ENCODE data around the gene LRIF1.
A peak's percentile ranks its signal among the peaks of the same experiment; 100 is the strongest.

The LRIF1 gene

DNA sequence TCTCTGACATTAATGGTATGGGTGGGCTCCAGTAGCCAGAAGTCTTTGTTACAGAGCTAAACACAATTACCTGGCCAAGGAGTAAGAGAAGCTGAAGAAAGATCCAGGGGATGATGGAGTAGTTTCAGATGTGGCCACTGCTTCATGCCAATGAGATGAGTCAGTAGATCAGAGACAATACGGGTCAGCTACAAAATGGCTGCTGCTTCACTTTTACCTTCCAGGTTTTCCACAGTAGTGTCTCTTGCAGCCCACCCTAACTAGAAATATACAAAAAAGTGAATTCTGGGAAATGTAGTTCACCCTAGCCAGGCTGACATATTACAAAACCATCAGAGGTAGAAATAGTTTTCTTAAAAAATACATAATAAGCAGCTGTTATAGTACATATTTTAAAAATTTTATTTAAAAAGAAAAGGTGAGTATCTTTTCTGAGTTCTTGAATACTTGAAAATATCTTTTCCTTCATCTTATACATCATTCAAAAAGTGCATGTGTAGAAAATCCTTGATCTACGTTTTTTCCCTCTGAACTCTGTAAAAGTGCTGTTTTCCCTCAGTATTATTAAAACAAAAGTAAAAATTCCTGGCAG is 36.1 kb downstream of the LRIF1 start:
- Mint-ChIP-seq H3K4me3 (no peak overlapping the region), H3K36me3 (no peaks in the 10 kb centered on the region), H3K9me3 (peaks cover 3% of the 10 kb centered on the region), H3K4me1 (no peaks in the 10 kb centered on the region), H3K27ac (no peak overlapping the region)
- no peak for ATAC-seq
- no peak for DNase-seq (ENCODE audit: low spot score in 2 of 2)

DNA sequence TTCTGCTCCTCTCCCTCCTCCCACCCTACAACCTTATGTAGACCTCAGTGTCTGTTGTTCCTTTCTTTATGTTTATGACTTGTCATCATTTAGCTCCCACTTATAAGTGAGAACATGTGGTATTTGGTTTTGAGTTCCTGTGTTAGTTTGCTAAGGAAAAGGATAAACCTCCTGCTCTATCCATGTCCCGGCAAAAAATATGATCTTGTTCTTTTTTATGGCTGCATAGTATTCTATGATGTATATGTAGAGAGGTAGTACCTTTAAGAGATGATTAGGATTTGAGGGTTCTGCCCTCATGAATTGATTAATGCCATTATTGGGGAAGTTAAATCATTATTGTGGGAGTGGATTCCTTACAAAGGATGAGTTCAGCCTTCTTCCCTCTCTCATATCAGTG is 41.8 kb downstream of the LRIF1 start:
- H3K27ac Mint-ChIP-seq = no peak overlapping the region
- DNase-seq (ENCODE audit: low spot score in 2 of 2) = no peak
- H3K9me3 Mint-ChIP-seq = no peaks in the 10 kb centered on the region
- peaks cover 2% of the 10 kb centered on the region for H3K4me1 Mint-ChIP-seq
- no peak overlapping the region for H3K4me3 Mint-ChIP-seq
- H3K36me3 Mint-ChIP-seq = no peaks in the 10 kb centered on the region
- ATAC-seq = no peak

DNA sequence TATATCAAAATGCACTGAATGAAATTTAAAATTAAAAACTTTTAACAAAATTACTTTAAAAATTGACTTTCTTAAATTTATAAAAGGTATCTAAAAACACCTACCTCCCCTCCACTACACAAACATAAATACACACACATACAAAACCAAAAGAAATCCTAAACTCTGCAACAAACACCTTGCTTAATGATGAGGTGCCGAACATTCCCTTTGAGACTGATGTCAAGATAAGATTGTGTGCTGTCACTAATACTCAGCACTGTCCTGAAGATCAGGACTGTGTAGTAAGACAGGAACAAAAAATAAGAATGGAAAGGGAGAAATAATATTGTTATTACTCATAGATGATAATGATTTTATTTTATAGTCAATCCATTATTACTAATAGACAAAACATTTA is 45.7 kb downstream of the LRIF1 start:
- no peak for ATAC-seq
- Mint-ChIP-seq H3K27ac (no peak overlapping the region), H3K36me3 (no peaks in the 10 kb centered on the region), H3K4me1 (peaks cover 12% of the 10 kb centered on the region), H3K9me3 (peaks cover 2% of the 10 kb centered on the region), H3K4me3 (no peak overlapping the region)
- no peak for DNase-seq (ENCODE audit: low spot score in 2 of 2)

DNA sequence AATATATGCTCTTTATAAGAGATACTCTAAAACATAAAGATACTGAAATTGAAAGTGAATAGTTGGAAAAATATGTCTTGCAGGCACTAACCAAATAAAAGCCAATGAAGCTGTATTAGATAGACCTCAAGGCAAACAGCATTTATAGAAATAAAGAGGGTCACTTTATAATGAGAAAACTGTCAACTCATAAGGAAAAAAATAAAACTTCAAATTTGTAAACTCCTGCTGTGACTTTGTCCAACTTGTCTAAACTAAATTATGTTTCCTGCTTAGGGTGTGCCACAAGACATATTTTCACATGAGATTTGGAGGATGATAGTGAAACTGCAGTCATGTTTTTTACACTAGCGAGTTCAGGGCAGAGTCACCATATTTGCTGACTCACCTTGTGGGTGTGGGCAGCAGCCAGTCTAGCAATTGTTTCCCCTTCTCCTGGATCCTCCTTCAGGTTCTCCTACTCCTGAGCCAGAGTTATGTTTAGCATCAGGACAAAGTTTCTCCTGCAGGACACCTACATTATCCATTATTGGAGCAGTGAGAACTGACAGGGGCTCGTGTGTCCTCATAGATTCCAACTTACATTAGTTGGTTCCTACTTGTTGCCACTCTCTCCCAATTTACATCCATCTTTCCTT is 46.9 kb downstream of the LRIF1 start:
- peaks cover 5% of the 10 kb centered on the region for H3K9me3 Mint-ChIP-seq
- H3K27ac Mint-ChIP-seq = no peak overlapping the region
- peak; percentile 91 for ATAC-seq
- peaks cover 12% of the 10 kb centered on the region for H3K4me1 Mint-ChIP-seq
- peak overlapping the region; percentile 12 for H3K4me3 Mint-ChIP-seq
- DNase-seq (ENCODE audit: low spot score in 2 of 2) = no peak
- H3K36me3 Mint-ChIP-seq = no peaks in the 10 kb centered on the region

DNA sequence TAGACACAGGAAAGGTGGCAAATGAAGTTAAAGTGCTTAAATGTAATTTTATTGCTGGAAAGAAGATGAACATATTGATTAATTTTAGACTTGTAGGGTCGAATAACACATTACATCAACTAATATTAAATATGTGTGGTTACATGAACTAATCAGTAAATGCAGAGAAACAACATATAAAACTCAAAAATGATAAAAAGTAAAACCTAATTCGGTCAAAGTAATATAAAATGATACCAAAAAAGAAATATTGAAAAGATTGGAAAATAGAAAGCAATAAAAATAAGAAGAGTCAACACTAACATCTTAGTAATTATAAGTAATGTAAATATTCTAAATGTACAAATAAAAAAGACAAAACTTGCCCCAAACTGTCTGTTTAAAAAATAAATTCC is 47.5 kb downstream of the LRIF1 start:
- Mint-ChIP-seq H3K4me3 (peak overlapping the region; percentile 12), H3K9me3 (peaks cover 5% of the 10 kb centered on the region), H3K4me1 (peaks cover 12% of the 10 kb centered on the region), H3K27ac (no peak overlapping the region), H3K36me3 (no peaks in the 10 kb centered on the region)
- ATAC-seq = no peak
- DNase-seq (ENCODE audit: low spot score in 2 of 2) = no peak

DNA sequence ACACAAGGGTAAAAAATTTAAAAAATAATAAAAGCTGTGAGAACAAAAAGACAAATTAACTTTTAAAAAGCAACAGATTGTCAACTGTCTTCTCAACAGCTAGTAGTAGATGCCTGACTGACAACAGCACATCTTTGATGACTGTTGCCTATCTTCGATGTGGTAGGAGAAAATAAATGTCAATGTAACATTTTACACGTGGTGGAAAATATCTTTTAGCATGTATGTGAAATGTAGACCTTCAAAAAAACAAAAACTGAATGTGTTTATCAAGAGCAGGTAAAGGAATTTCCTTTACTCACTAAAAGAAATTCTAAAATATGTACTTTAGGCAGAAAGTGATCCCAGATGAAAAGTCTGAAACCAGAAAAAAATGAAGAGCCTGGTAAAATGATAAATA is 47.9 kb downstream of the LRIF1 start:
- Mint-ChIP-seq H3K4me1 (peaks cover 12% of the 10 kb centered on the region), H3K27ac (no peak overlapping the region), H3K36me3 (no peaks in the 10 kb centered on the region), H3K9me3 (peaks cover 8% of the 10 kb centered on the region), H3K4me3 (peak overlapping the region; percentile 12)
- ATAC-seq (no peak), DNase-seq (ENCODE audit: low spot score in 2 of 2) (no peak)

DNA sequence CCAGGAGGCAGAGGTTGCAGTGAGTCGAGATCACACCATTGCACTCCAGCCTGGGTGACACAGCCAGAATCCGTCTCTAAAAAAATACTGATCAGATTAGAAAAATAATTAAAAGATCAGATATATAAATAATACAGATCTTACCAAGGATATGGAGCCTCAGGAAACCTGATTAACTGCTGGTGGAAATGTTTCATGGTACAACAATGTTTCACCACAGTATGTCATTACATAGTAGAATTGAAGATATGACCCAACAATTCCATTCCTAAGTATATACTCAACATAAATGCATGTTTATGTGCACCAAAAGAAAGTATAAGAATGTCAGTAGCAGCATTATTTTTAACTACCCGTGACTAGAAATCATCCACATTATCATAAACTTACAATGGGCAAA is 49.0 kb downstream of the LRIF1 start:
- H3K36me3 Mint-ChIP-seq = peaks cover 6% of the 10 kb centered on the region
- DNase-seq (ENCODE audit: low spot score in 2 of 2) = no peak
- H3K9me3 Mint-ChIP-seq = peaks cover 11% of the 10 kb centered on the region
- peaks cover 12% of the 10 kb centered on the region for H3K4me1 Mint-ChIP-seq
- H3K27ac Mint-ChIP-seq = no peak overlapping the region
- H3K4me3 Mint-ChIP-seq = no peak overlapping the region
- ATAC-seq = no peak

DNA sequence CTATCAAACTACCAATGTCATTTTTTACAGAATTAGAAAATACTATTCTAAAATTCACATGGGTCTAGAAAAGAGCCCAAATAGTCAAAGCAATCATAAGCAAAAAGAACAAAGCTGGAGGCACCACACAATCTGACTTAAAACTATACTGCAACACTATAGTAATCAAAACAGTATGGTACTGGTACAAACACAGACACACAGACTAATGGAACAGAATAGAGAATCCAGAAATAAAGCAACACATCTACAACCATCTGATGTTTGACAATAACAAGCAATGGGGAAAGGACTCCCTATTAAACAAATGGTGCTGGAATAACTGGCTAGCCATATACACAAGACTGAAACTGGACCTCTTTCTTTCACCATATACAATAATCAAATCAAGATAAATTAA is 50.9 kb downstream of the LRIF1 start:
- peaks cover 23% of the 10 kb centered on the region for H3K36me3 Mint-ChIP-seq
- no peak for ATAC-seq
- H3K27ac Mint-ChIP-seq = no peak overlapping the region
- peaks cover 18% of the 10 kb centered on the region for H3K9me3 Mint-ChIP-seq
- no peak overlapping the region for H3K4me3 Mint-ChIP-seq
- no peak for DNase-seq (ENCODE audit: low spot score in 2 of 2)
- H3K4me1 Mint-ChIP-seq = peaks cover 12% of the 10 kb centered on the region

DNA sequence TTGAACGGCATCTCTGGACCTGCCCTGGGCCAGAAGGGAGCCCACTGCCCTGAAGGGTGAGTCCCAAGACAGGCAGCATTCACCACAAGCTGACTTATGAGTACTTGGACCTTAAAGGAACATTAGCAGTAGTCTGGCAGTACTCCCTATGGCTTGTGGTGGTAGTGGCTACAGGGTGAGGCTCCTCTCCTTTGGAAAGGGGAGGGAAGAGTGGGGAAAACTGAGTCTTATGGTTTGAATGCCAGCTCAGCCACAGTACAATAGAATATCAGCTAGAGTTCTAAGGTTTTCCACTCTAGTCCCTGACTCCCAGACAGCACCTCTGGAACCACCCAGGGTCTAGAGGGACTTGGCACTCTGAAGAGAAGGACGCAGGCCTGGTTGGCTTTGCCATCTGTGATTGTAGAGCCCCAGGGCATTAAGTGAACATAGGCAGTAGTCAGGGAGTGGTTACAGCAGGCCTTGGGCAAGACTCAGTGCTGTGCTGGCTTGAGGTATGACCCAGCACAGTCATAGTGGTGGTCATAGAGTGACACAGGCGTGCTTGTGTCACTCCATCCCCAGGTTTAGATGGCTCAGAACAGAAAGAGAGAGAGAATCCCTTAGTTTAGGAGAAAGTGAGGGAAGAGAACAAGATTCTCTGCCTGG is 59.7 kb downstream of the LRIF1 start:
- ATAC-seq (peak; percentile 91), DNase-seq (ENCODE audit: low spot score in 2 of 2) (no peak)
- Mint-ChIP-seq H3K9me3 (peaks cover 25% of the 10 kb centered on the region), H3K36me3 (peaks cover 62% of the 10 kb centered on the region), H3K4me3 (no peak overlapping the region), H3K4me1 (peaks cover 20% of the 10 kb centered on the region), H3K27ac (peak overlapping the region; percentile 80)

DNA sequence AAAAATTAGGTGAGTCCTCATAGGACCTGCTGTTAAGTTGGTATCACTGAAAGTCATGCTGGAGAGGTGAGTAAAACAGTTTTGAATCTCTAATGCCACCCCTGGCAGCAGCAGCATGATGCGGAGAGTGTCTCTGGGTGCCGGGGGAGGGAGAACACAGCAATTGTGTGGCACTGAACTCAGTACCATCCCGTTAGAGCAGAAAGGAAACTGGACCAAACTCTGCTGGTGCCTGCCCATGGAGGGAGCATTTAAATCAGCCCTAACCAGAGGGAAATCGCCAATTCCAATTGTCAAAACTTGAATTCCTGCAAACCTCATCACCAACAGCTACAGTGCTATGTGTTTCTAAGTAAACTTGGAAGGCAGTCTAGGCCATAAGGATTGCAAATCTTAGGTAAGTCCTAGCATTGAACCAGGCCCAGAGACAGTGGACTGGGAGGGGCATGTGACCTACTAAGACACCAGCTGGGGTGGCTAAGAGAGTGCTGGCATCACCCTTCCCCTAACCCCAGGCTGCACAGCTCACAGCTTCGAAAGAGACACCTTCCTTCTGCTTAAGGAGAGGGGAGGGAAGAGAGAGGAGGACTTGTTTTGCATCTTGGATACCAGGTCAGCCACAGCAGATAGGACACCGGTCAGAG is 60.8 kb downstream of the LRIF1 start:
- Mint-ChIP-seq H3K36me3 (peaks cover 63% of the 10 kb centered on the region), H3K27ac (peak overlapping the region; percentile 80), H3K4me3 (no peak overlapping the region), H3K4me1 (peaks cover 24% of the 10 kb centered on the region), H3K9me3 (peaks cover 19% of the 10 kb centered on the region)
- no peak for ATAC-seq
- DNase-seq (ENCODE audit: low spot score in 2 of 2) = no peak

DNA sequence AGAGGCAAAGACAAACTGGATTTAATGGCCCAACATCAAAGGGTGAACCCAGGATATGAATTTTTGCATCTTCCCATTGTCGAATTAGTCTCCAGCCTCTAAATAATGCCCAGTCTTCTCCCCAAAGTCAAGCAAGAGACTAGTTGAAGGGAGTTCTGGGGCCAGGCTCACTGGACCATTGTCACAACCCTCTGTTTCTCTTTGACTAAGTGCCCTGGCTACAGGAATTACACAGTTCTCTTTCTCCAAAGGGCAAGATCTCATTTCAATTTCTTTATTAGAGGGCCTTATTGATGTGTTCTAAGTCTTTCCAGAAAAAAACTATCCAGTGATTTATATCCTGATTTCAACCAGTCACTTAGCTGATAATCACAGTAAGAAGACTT is 64.3 kb downstream of the LRIF1 start:
- H3K4me1 Mint-ChIP-seq = peaks cover 50% of the 10 kb centered on the region
- H3K27ac Mint-ChIP-seq = peak overlapping the region; percentile 79
- no peak overlapping the region for H3K4me3 Mint-ChIP-seq

DNA sequence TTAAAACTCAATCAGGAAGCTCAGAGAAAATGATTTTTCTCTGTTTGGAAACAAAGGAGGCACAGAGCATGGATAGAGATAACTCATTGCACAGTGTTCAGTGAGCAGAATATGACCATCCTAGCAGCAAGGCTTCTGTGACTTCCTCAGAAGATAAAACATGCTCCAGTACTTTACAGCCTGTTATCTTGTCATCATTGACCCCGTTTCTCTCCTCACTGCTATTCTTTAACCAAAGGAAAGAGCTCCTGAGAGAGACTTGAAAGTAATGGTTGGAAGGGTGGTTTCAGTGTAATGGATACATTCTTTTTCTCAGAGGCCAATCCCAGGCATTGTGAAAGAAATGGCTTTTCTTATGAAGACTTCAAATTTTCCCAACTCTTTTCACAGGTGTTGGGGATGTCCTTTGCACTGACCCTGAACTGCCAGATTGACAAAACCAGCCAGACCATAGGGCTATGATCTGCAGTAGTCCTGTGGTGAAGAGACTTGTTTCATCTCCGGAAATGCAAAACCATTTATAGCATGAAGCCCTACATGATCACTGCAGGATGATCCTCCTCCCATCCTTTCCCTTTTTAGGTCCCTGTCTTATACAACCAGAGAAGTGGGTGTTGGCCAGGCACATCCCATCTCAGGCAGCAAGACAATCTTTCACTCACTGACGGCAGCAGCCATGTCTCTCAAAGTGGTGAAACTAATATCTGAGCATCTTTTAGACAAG is 64.8 kb downstream of the LRIF1 start:
- H3K4me3 Mint-ChIP-seq = no peak overlapping the region
- peaks cover 50% of the 10 kb centered on the region for H3K4me1 Mint-ChIP-seq
- ATAC-seq (no peak), DNase-seq (ENCODE audit: low spot score in 2 of 2) (no peak)
- no peaks in the 10 kb centered on the region for H3K9me3 Mint-ChIP-seq
- peak overlapping the region; percentile 79 for H3K27ac Mint-ChIP-seq
- peaks cover 96% of the 10 kb centered on the region for H3K36me3 Mint-ChIP-seq

More for the DNA sequence above, 64.3 kb downstream of the LRIF1 start:
- Mint-ChIP-seq H3K36me3 (peaks cover 96% of the 10 kb centered on the region), H3K9me3 (peaks cover 3% of the 10 kb centered on the region)
- DNase-seq (ENCODE audit: low spot score in 2 of 2) (no peak), ATAC-seq (no peak)

DNA sequence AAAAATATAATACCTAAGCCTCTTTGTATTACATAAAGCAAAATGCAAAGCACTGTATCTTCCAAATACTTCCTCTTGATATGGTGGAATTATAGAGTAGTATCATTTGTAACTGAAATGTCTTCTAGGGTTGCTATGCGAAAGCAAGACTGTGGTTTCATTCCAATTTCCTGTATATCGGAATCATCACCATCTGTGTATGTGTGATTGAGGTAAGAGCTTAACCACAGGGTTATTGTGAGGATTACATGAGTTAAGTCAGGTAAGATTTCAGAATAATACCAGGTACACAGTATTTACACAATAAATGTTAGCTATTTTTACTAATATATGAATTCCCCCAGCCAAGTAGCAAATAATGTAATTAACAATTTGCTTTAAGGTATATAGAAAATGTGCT is 66.0 kb downstream of the LRIF1 start:
- DNase-seq (ENCODE audit: low spot score in 2 of 2) = no peak
- no peak for ATAC-seq

More for the DNA sequence above, 66.0 kb downstream of the LRIF1 start:
- peaks cover 100% of the 10 kb centered on the region for H3K36me3 Mint-ChIP-seq
- H3K4me1 Mint-ChIP-seq = peaks cover 61% of the 10 kb centered on the region
- no peak overlapping the region for H3K4me3 Mint-ChIP-seq
- H3K9me3 Mint-ChIP-seq = no peaks in the 10 kb centered on the region
- peak overlapping the region; percentile 79 for H3K27ac Mint-ChIP-seq
